ENCODE results near the gene CCDC80. TPM values are rescaled to one million over a fixed set of nuclear protein-coding genes. Genes with fewer than 3 reads are reported as not detected.

Gene CCDC80
- total and polyA plus RNA-seq, 9 of the 15 experiments (the other 6 are each of a cell fraction or from before 2014, with no cell fraction given): 0.17 to 2.0 (median 1.1) TPM

- TF ChIP-seq ZKSCAN8 (CRISPR knock-in tag; IDR thresholded peaks at IDR 0.05): no peak
- TF ChIP-seq KHSRP (IDR thresholded peaks at IDR 0.05): no peak
- no peak for TF ChIP-seq POLR3A (IDR thresholded peaks at IDR 0.05; ENCODE audit: borderline replicate concordance, extremely low read depth, insufficient read depth, insufficient read length)
- TF ChIP-seq RBM34 (IDR thresholded peaks at IDR 0.05; ENCODE audit: borderline replicate concordance, insufficient read depth, low read length): no peak
- TF ChIP-seq ZBTB34 (CRISPR knock-in tag; IDR thresholded peaks at IDR 0.05): no peak
- TF ChIP-seq TARDBP (IDR thresholded peaks at IDR 0.05): no peak
- no peak for TF ChIP-seq RFX1 (IDR thresholded peaks at IDR 0.05)
- peak; percentile 74; the same call in 1 of the 2 replicates for TF ChIP-seq RB1 (IDR thresholded peaks at IDR 0.05; ENCODE audit: low read depth)
- TF ChIP-seq EP400 (IDR thresholded peaks at IDR 0.05): peak; percentile 80
- TF ChIP-seq ZNF436 (CRISPR knock-in tag; IDR thresholded peaks at IDR 0.05): no peak
- TF ChIP-seq, protein P1, sequence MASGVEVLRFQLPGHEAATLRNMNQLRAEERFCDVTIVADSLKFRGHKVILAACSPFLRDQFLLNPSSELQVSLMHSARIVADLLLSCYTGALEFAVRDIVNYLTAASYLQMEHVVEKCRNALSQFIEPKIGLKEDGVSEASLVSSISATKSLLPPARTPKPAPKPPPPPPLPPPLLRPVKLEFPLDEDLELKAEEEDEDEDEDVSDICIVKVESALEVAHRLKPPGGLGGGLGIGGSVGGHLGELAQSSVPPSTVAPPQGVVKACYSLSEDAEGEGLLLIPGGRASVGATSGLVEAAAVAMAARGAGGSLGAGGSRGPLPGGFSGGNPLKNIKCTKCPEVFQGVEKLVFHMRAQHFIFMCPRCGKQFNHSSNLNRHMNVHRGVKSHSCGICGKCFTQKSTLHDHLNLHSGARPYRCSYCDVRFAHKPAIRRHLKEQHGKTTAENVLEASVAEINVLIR (CRISPR knock-in tag; IDR thresholded peaks at IDR 0.05): no peak
- no peak for TF ChIP-seq CUX1 (CRISPR knock-in tag; IDR thresholded peaks at IDR 0.05)
- TF ChIP-seq HCFC1 (IDR thresholded peaks at IDR 0.05; ENCODE audit: low read depth, low read length): peak; percentile 72
- no peak for TF ChIP-seq ZKSCAN1 (IDR thresholded peaks at IDR 0.05; ENCODE audit: low read depth, low read length)
- 0 out of 2 replicates have a peak, but pooled peaks have one; percentile 23 for TF ChIP-seq ZNF764 (CRISPR knock-in tag; IDR thresholded peaks at IDR 0.05; ENCODE audit: low read depth)
- peak; percentile 26 for TF ChIP-seq TAF1 (IDR thresholded peaks at IDR 0.05; ENCODE audit: control insufficient read depth, extremely low read depth, insufficient read depth, low read length, severe bottlenecking)
- peak in 1 of 2 experiments; percentile 79; a peak in 2 of 4 replicates for TF ChIP-seq TRIM24 (IDR thresholded peaks at IDR 0.05)
- TF ChIP-seq KLF1 (tag; IDR thresholded peaks at IDR 0.05): no peak
Measured at GRCh38 chr3:112561734-112562529, 79.0 kb downstream of the CCDC80 start, which contains the start of the genes ATG3 and SLC35A5 (continued).

Measured in K562 (cell line).